Transverse colon (tissue), 4 donors: ENCODE results near the gene WBP1. TPM values are rescaled to one million over a fixed set of nuclear protein-coding genes. Genes with fewer than 3 reads are reported as not detected.
A peak's percentile ranks its signal among the peaks of the same experiment; 100 is the strongest.
"Not testable (repeated sequence)": the region's sequence is repeated elsewhere in the genome, so short reads cannot be mapped to it uniquely, and the experiment has no call there.

Experiments
- DNase-seq: peaks from one replicate; pipeline ENCODE4 v3.0.0-alpha.2; 2019
- H3K27ac ChIP-seq, 4 donors: fragments of 200-600 bp; sonication (generic); 2 replicates each; pipeline ENCODE4 v1.5.1; 2016 to 2018; ENCODE audit warnings: inconsistent platforms in 4 of 4
- H3K27me3 ChIP-seq: fragments of 200-600 bp; sonication (generic); 2 replicates; pipeline ENCODE4 v1.5.1; 2017; ENCODE audit warnings: inconsistent platforms
- H3K36me3 ChIP-seq, 4 donors: fragments of 200-600 bp; sonication (generic); 2 replicates each; pipeline ENCODE4 v1.5.1; 2017 to 2019; ENCODE audit warnings: inconsistent platforms in 4 of 4
- H3K4me1 ChIP-seq, 4 donors: fragments of 200-600 bp; sonication (generic); 2 replicates each; pipeline ENCODE4 v1.5.1; 2017 to 2020; ENCODE audit warnings: inconsistent platforms in 4 of 4
- H3K4me3 ChIP-seq, 4 donors: fragments of 200-600 bp; sonication (generic); 1 replicate in 1 of 4; 2 replicates in 3 of 4; pipeline versions ENCODE4 v1.5.1 to v1.6.1; 2017 to 2019; ENCODE audit warnings: inconsistent platforms in 4 of 4
- H3K9me3 ChIP-seq, 2 donors: fragments of 200-600 bp; sonication (generic); 2 replicates each; pipeline ENCODE4 v1.5.1; 2017 to 2019; ENCODE audit warnings: inconsistent platforms in 2 of 2
- EP300 ChIP-seq: sonication (generic); formaldehyde crosslinking; IDR thresholded peaks from one replicate; pipeline ENCODE4 v1.6.1; 2017; ENCODE audit warnings: antibody characterized with exemption, low read depth
- POLR2A ChIP-seq: fragments of 450-650 bp; IDR thresholded peaks from one replicate; pipeline ENCODE4 v1.6.1; 2016; ENCODE audit warnings: antibody characterized with exemption, mild to moderate bottlenecking, moderate library complexity
- POLR2AphosphoS5 ChIP-seq, 3 donors: sonication (generic); formaldehyde crosslinking; IDR thresholded peaks; one replicate each; pipeline ENCODE4 v1.6.1; 2016; ENCODE audit warnings: antibody characterized with exemption in 3 of 3
- WGBS, 2 donors: methylation state at CpG; one replicate each; pipeline ENCODE4 v1.1.5; 2018; ENCODE audit warnings: low coverage in 1 of 2; 5-methylcytosine and 5-hydroxymethylcytosine counted together
- in situ Hi-C, 4 donors: fragments of 200-750 bp; cut with MboI; loops; one replicate each; pipeline versions ENCODE4 v1.15.0 to v1.15.1; 2017; ENCODE audit warnings: low sequenced_read_pairs in 3 of 4, low pct_ligation_motif_present in 1 of 4, low pct_unique_long_range_greater_than_20kb in 1 of 4
- intact Hi-C: fragments of 100-400 bp; cut with DNase I; formaldehyde crosslinking; loops from one replicate; pipeline ENCODE4 v1.15.1; 2023; ENCODE audit warnings: low total_unique reads
- total RNA-seq, 4 donors: library from RNA; depleted of rRNA; stranded (reverse); fragments of >200 nt; gene quantifications; one replicate each; pipeline ENCODE4 v1.1.0, GENCODE V29; 2016
- TF ChIP-seq, protein P1 (sequence below), 5 experiments: fragments of 200-600 bp in 3 of 5; fragments of 450-650 bp in 2 of 5; sonication (generic) in 3 of 5; IDR thresholded peaks; 1 replicate in 2 of 5; 2 replicates in 3 of 5; pipeline ENCODE4 v1.5.1; 2016 to 2017; ENCODE audit warnings: antibody characterized with exemption in 5 of 5, inconsistent platforms in 3 of 5, mild to moderate bottlenecking in 2 of 5, moderate library complexity in 1 of 5

WBP1 gene
- total RNA-seq, 4 donors from 2014 or later = 59.5 to 101 (median 62.7) TPM

DNA sequence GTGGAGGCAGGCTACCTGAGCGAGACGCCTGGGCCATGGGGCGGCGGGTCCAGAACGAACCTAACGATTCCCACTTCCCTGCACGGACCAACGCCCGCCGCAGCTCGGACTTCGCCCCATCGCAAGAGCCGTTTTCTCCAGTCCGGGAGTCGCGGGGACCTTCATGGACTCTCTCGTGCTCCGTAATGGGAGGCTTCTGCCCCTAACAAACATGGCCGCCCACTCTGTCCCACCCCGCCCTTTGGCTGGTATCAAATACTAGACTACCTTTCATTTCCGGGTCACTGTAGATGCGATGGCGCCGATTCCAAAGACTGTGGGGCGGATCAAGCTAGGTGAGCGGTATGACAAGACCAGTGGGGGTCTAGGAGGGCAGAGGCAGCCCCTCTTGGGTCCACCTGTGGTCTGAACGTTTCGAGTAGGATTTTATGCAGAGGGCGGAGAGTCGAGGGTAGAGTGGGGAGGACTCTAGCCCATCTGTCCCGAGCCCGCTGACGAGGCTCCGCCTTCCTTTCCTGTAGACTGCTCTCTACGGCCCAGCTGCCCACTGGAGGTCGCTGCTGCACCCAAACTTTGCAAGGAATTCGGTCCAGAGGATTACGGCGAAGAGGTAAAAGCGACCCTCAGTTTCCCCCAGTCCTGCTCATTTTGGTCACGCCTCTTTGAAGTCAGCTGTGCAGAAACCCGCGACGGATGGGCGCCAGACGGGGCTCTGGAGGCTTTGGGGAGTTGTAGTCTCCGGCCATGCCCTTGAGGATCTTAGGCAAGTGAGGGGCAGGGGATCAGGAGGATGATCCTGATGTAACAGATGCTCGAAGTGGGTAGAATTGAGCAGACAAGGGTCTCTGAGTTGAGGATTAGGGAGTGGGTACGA is 24.8 kb downstream of the WBP1 start, which contains the start of the genes CCDC142 and TTC31:
Gene CCDC142, minus strand, starts transcription at position 198 of the 874 bp plus-strand sequence. Its CDS starts 161 bp downstream, at position 37.
Gene TTC31, plus strand, starts transcription at position 281 of the 874 bp plus-strand sequence. Its CDS starts 15 bp downstream, at position 296.
- in situ Hi-C loops = loop anchor here in 3 of 4 donors (10.0 to 25.0 kb wide), 2 partner anchors 102 to 104 kb away; no protein-coding TSS in a partner anchor
- peak; percentile 61 to 81 (median 66) for TF ChIP-seq POLR2AphosphoS5 (IDR thresholded peaks at IDR 0.05)
- TF ChIP-seq, protein P1, sequence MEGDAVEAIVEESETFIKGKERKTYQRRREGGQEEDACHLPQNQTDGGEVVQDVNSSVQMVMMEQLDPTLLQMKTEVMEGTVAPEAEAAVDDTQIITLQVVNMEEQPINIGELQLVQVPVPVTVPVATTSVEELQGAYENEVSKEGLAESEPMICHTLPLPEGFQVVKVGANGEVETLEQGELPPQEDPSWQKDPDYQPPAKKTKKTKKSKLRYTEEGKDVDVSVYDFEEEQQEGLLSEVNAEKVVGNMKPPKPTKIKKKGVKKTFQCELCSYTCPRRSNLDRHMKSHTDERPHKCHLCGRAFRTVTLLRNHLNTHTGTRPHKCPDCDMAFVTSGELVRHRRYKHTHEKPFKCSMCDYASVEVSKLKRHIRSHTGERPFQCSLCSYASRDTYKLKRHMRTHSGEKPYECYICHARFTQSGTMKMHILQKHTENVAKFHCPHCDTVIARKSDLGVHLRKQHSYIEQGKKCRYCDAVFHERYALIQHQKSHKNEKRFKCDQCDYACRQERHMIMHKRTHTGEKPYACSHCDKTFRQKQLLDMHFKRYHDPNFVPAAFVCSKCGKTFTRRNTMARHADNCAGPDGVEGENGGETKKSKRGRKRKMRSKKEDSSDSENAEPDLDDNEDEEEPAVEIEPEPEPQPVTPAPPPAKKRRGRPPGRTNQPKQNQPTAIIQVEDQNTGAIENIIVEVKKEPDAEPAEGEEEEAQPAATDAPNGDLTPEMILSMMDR (IDR thresholded peaks at IDR 0.05) = peak; percentile 82 to 94 (median 88)
- TF ChIP-seq POLR2A = peak; percentile 79
- TF ChIP-seq EP300 = no peak

DNA sequence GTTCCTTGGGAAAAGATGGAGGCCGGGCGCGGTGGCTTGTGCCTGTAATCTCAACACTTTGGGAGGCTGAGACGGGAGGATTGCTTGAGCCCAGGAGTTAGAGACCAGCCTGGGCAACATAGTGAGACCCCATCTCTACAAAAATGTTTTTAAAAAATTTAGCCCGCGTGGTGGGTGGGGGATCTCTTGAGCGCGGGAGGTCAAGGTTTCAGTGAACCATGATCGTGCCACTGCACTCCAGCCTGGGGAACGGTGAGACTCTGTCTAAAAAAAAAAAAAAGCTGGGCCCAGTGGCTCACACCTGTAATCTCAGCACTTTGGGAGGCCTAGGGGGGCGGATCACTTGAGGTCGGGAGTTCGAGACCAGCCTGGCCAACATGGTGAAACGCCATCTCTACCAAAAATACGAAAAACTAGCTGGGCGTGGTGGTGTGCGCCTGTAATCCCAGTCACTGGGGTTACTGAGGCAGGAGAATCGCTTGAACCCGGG is 25.5 kb downstream of the WBP1 start:
- intact Hi-C loops (loop anchor here (2.0 to 5.0 kb wide), 3 partner anchors 23 to 104 kb away; partner anchors contain the start of gene PCGF1), in situ Hi-C loops (loop anchor here in 3 of 4 donors (10.0 to 25.0 kb wide), 2 partner anchors 101 to 104 kb away; no protein-coding TSS in a partner anchor)
- H3K36me3 ChIP-seq = peaks cover 0 to 11% (median 4%) of the 10 kb centered on the region in 4 donors
- WGBS, 2 donors = 82 to 88% methylated on average over 16 to 19 of the region's 19 CpGs
- H3K4me3 ChIP-seq = peak overlapping the region; percentile 72 to 88 (median 82)
- peak overlapping the region in 3 of 4 donors; percentile 93 to 97 (median 94) for H3K27ac ChIP-seq
- not testable (repeated sequence) for DNase-seq, H3K9me3 ChIP-seq, H3K27me3 ChIP-seq
- H3K4me1 ChIP-seq = peaks cover 15 to 29% (median 23%) of the 10 kb centered on the region in 4 donors

More for the DNA sequence above, 24.8 kb downstream of the WBP1 start, which contains the start of the genes CCDC142 and TTC31:
- 0% methylated on average over 1 to 19 of the region's 50 CpGs for WGBS, 2 donors
- intact Hi-C loops = loop anchor here (2.0 to 5.0 kb wide), 2 partner anchors 48 to 104 kb away; no protein-coding TSS in a partner anchor
- Histone ChIP-seq H3K4me3 (peak within 1 kb of the TSS; percentile 72 to 88 (median 82)), H3K27me3 (no peaks in the 10 kb centered on the region), H3K9me3 (no peaks in the 10 kb centered on the region), H3K36me3 (peaks cover 0 to 11% (median 4%) of the 10 kb centered on the region in 4 donors), H3K4me1 (peaks cover 15 to 29% (median 23%) of the 10 kb centered on the region in 4 donors), H3K27ac (peak within 1 kb of the TSS; percentile 88 to 97 (median 94))
- peak; percentile 97 for DNase-seq

DNA sequence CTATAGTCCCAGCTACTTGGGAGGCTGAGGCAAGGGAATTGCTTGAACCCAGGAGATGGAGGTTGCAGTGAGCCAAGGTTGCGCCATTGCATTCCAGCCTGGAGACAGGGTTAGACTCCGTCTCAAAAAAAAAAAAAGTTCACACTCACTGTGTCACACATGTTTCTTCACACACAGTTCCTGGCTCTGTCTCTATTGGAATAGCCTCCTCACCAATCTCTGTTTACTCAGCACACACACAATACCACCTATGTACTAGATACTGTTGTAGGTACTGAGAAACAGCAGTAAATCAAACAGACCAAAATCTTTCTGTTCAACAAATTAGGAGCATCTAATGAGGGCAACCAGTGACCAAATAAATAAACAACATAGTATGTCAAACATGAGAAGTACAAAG is 27.9 kb downstream of the WBP1 start:
- TF ChIP-seq POLR2A (no peak), EP300 (no peak), POLR2AphosphoS5 (IDR thresholded peaks at IDR 0.05) (no peak)
- TF ChIP-seq, protein P1 (IDR thresholded peaks at IDR 0.05) = no peak
- intact Hi-C loops (no loop called here), in situ Hi-C loops (loop anchor here (5.0 to 25.0 kb wide), 3 partner anchors 96 to 101 kb away; no protein-coding TSS in a partner anchor)
- H3K9me3 ChIP-seq = no peaks in the 10 kb centered on the region
- DNase-seq = no peak
- no peak overlapping the region for H3K4me3 ChIP-seq
- no peaks in the 10 kb centered on the region for H3K27me3 ChIP-seq
- no peak overlapping the region for H3K27ac ChIP-seq
- 90 to 96% methylated on average over 2 of the region's 2 CpGs for WGBS, 2 donors
- H3K4me1 ChIP-seq = peaks cover 12 to 22% (median 17%) of the 10 kb centered on the region in 4 donors
- peaks cover 0 to 21% (median 10%) of the 10 kb centered on the region in 4 donors for H3K36me3 ChIP-seq

DNA sequence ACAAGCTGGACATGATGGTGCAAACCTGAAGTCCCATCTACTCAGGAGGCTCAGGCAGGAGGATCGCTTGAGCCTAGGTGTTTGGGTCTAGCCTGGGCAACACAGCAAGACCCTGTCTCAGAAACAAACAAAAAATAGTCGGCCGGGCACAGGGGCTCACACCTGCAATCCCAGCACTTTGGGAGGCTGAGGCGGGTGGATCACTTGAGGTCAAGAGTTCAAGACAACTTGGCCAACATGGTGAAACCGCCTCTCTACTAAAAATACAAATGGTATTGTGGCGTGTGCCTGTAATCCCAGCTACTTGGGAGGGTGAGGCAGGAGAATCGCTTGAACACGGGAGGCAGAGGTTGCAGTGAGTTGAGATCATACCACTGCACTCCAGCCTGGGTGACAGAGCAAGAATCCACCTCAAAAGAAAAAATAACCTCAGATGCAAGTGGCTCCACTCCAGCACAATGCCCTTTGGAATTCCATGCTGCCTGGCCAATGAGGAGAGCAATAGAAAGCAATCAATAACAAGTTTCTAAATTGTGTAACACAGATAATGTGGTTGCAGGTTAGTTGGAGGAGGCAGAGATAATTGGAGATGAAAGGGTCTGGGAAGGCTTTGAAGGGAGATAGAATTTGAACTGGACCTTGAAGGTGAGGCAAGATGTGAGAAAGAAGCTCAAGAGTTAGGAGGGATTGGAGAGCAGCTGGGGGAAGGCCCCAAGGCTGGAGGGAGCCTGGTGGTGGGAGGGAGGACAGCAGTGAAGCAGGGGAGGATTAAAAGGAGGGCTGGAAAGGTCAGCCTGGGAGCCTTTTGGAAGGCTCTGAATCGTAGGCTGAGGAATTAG is 30.6 kb downstream of the WBP1 start:
- H3K36me3 ChIP-seq = peaks cover 0 to 41% (median 21%) of the 10 kb centered on the region in 4 donors
- peaks cover 0 to 6% (median 2%) of the 10 kb centered on the region in 4 donors for H3K4me1 ChIP-seq
- no peaks in the 10 kb centered on the region for H3K27me3 ChIP-seq
- in situ Hi-C loops (loop anchor here (5.0 to 25.0 kb wide), 3 partner anchors 93 to 98 kb away; no protein-coding TSS in a partner anchor), intact Hi-C loops (no loop called here)
- no peak overlapping the region for H3K27ac ChIP-seq
- TF ChIP-seq EP300 (no peak), POLR2AphosphoS5 (IDR thresholded peaks at IDR 0.05) (no peak), POLR2A (no peak)
- TF ChIP-seq, protein P1 (IDR thresholded peaks at IDR 0.05) = no peak
- no peaks in the 10 kb centered on the region for H3K9me3 ChIP-seq
- no peak overlapping the region for H3K4me3 ChIP-seq
- no peak for DNase-seq
- WGBS, 2 donors = 81 to 91% methylated on average over 2 to 9 of the region's 9 CpGs
